ENCODE measurements around the gene CDH4.

DNA sequence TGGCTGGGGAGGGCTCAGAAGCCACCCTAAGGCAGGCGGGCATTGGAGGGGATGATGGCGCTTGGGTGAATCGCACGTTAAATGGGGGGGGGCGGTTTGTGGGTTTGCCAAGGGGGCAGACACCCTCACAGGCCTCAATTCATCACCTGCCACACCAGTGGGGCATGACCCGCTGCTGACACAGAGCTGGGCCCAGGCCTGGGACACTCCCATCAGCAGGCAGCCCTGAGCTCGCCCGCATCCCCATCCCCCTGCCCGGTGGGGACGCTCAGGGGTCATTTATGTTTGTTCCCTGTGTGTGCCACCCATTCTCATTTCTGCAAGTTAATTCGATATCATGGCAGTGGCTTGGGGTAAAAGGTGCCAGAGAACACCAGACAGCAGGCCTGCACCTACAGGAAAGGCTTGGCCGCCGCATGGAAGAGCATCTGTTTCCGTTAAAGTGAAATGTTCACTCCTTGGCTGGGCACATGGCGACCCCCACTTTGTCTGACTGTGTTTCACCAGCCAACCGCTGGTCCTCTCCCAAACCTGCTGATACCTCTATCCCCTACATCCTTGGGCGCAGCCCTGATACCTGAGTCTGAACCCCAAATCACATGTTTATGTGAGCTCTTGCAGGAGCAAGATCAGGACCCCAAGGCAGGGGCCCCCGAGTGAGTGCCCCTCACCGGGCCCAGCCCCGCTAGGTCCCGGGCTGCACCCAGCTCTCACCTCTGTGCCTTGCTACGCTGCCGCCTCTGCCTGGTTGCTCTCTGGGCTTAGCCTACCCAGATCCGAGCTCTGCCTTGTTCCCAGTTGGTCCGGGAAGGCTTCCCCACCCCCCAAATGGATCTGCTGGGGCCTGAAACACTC is 564.8 kb downstream of the CDH4 start:
- no peak for TF ChIP-seq POLR2A (IDR thresholded peaks at IDR 0.05)
- no peak for TF ChIP-seq CTCF (IDR thresholded peaks at IDR 0.05)
- TF ChIP-seq EP300 (IDR thresholded peaks at IDR 0.05), result no peak

Data from ovary (tissue), 3 donors.